SU-DHL-6 (cell line): Measurements from ENCODE around the gene CHRM1.

Experiments
- H2AFZ ChIP-seq: fragments of 200-600 bp; sonication (generic); 2 replicates; pipeline ENCODE4 v1.6.1; 2014; ENCODE audit warnings: low read depth, mild to moderate bottlenecking, moderate library complexity, mixed read lengths, antibody characterized with exemption, low read length; ENCODE audit not compliant: severe bottlenecking
- H3F3A ChIP-seq: fragments of 200-600 bp; shearing (Covaris generic); 2 replicates; pipeline ENCODE4 v1.6.0; 2016; ENCODE audit warnings: antibody characterized with exemption, mild to moderate bottlenecking; ENCODE audit not compliant: insufficient read depth
- H3K27ac ChIP-seq: fragments of 200-600 bp; sonication (generic); 2 replicates; pipeline ENCODE4 v1.5.1; 2016; ENCODE audit warnings: low read depth, mild to moderate bottlenecking, low read length, moderate library complexity, mixed read lengths
- H3K27me3 ChIP-seq: fragments of 200-600 bp; sonication (generic), shearing (Covaris generic); 2 replicates; pipeline ENCODE4 v1.6.0; 2014; ENCODE audit warnings: mild to moderate bottlenecking, low read length
- H3K36me3 ChIP-seq: fragments of 200-600 bp; sonication (generic); 2 replicates; pipeline ENCODE4 v1.6.1; 2014; ENCODE audit warnings: mild to moderate bottlenecking, low read length, mixed read lengths
- H3K4me2 ChIP-seq: fragments of 300-600, 200-600 bp; shearing (Covaris generic), sonication (generic); 2 replicates; pipeline ENCODE4 v1.6.0; 2014; ENCODE audit warnings: low read length, low read depth, mild to moderate bottlenecking; ENCODE audit not compliant: poor library complexity, severe bottlenecking
- H3K4me3 ChIP-seq: fragments of 200-600 bp; sonication (generic); 2 replicates; pipeline ENCODE4 v1.5.1; 2014; ENCODE audit warnings: antibody characterized with exemption, low read length, mild to moderate bottlenecking, mixed read lengths; ENCODE audit not compliant: insufficient read depth, poor library complexity, severe bottlenecking
- H3K79me2 ChIP-seq: fragments of 200-600 bp; sonication (generic); 2 replicates; pipeline ENCODE4 v1.6.1; 2014; ENCODE audit warnings: mild to moderate bottlenecking, low read length, moderate library complexity; ENCODE audit not compliant: insufficient read depth
- H3K9ac ChIP-seq: fragments of 200-600 bp; sonication (generic); 2 replicates; pipeline ENCODE4 v1.7.0; 2014; ENCODE audit warnings: mild to moderate bottlenecking, low read length
- H3K9me2 ChIP-seq: fragments of 200-600 bp; sonication (generic); replicated peaks from 2 replicates; pipeline ENCODE4 v1.6.1; 2014; ENCODE audit warnings: low read length; ENCODE audit not compliant: insufficient read depth
- H3K9me3 ChIP-seq: fragments of 200-600 bp; sonication (generic); 2 replicates; pipeline ENCODE4 v1.6.1; 2014; ENCODE audit warnings: low read length, mixed read lengths; ENCODE audit not compliant: insufficient read depth
- H4K20me1 ChIP-seq: fragments of 200-600 bp; sonication (generic); 2 replicates; pipeline ENCODE4 v1.6.1; 2014; ENCODE audit warnings: low read depth, mild to moderate bottlenecking, antibody characterized with exemption, low read length, moderate library complexity, mixed read lengths
- CTCF ChIP-seq: fragments of 200-600 bp; sonication (generic); IDR thresholded peaks from one replicate; pipeline ENCODE4 v1.5.1; 2017; ENCODE audit warnings: antibody characterized with exemption, mild to moderate bottlenecking, low read length, moderate library complexity; ENCODE audit not compliant: insufficient read depth, poor library complexity, severe bottlenecking
- EZH2phosphoT487 ChIP-seq: fragments of 200-600 bp; sonication (generic), shearing (Covaris generic); conservative IDR thresholded peaks from 2 replicates; pipeline ENCODE4 v1.6.1; 2018; ENCODE audit warnings: mild to moderate bottlenecking, antibody characterized with exemption, low read length, moderate library complexity, mixed read lengths

The CHRM1 gene

GRCh38 chr11:62921201-62921572 lies at the start of gene CHRM1:
TSS of gene CHRM1 (minus strand) at chr11:62921363. CDS start at chr11:62911100, 10,263 bp downstream.
- no peak within 1 kb of the TSS for H3K9ac ChIP-seq

GRCh38 chr11:62965574-62965973 lies 44.4 kb upstream of the CHRM1 start:
- Histone ChIP-seq H3K4me2 (no peak overlapping the region), H3K27me3 (no peaks in the 10 kb centered on the region), H3K9me3 (no peaks in the 10 kb centered on the region), H3F3A (no peaks in the 10 kb centered on the region), H4K20me1 (no peaks in the 10 kb centered on the region), H3K4me3 (no peak overlapping the region), H3K9ac (no peak overlapping the region), H3K9me2 (no peaks in the 10 kb centered on the region), H2AFZ (no peak overlapping the region), H3K36me3 (no peaks in the 10 kb centered on the region), H3K27ac (no peak overlapping the region), H3K79me2 (no peaks in the 10 kb centered on the region)
- TF ChIP-seq EZH2phosphoT487 (no peak), CTCF (no peak)

More at GRCh38 chr11:62921201-62921572, at the start of gene CHRM1:
- Histone ChIP-seq H3F3A (peaks cover 9% of the 10 kb centered on the region), H3K27me3 (no peaks in the 10 kb centered on the region), H3K79me2 (no peaks in the 10 kb centered on the region), H3K9me3 (no peaks in the 10 kb centered on the region), H3K4me3 (no peak within 1 kb of the TSS), H3K36me3 (no peaks in the 10 kb centered on the region), H3K4me2 (no peak within 1 kb of the TSS), H4K20me1 (no peaks in the 10 kb centered on the region), H3K9me2 (no peaks in the 10 kb centered on the region), H3K27ac (peak within 1 kb of the TSS; percentile 35; the same call in 1 of the 2 replicates), H2AFZ (no peak within 1 kb of the TSS)
- TF ChIP-seq CTCF: no peak
- no peak for TF ChIP-seq EZH2phosphoT487

GRCh38 chr11:62962391-62962790 lies 41.2 kb upstream of the CHRM1 start:
- TF ChIP-seq EZH2phosphoT487 (no peak), CTCF (no peak)
- Histone ChIP-seq H3K4me3 (no peak overlapping the region), H3K4me2 (no peak overlapping the region), H4K20me1 (no peaks in the 10 kb centered on the region), H3K9ac (no peak overlapping the region), H3K9me3 (no peaks in the 10 kb centered on the region), H3K79me2 (no peaks in the 10 kb centered on the region), H3K27me3 (no peaks in the 10 kb centered on the region), H3K27ac (no peak overlapping the region), H3K9me2 (no peaks in the 10 kb centered on the region), H3K36me3 (no peaks in the 10 kb centered on the region), H2AFZ (no peak overlapping the region), H3F3A (no peaks in the 10 kb centered on the region)
